HCT116 (cell line): Measurements from ENCODE around the gene PDLIM3. TPM values are rescaled to one million over a fixed set of nuclear protein-coding genes. Genes with fewer than 3 reads are reported as not detected.

Source experiments
- ATAC-seq: fragments of 200-7000 bp; cut with Tn5 transposase; 2 replicates; pipeline ENCODE4 v1.9.1; 2020; ENCODE audit warnings: mild to moderate bottlenecking, moderate library complexity
- BruUV-seq: library from RNA; stranded (reverse); fragments of 400-500 nt; replicated peaks from 2 replicates; lab custom pipeline; 2021; lab: Mats Ljungman, UMichigan
- CTCF ChIA-PET: fragments of 300-600 bp; sonication (Branson Sonifier 250); formaldehyde crosslinking; loops from one replicate; lab custom pipeline; 2021; ENCODE audit warnings: antibody characterized with exemption; lab: Charles Lee
- POLR2A ChIA-PET: fragments of 300-600, 350-600 bp; sonication (Branson Sonifier 250); formaldehyde crosslinking; loops from one replicate; lab custom pipeline; 2021; ENCODE audit warnings: antibody characterized with exemption; lab: Charles Lee
- RAD21 ChIA-PET, 2 experiments: fragments of 300-600 bp; sonication (Branson Sonifier 250); formaldehyde crosslinking; loops; one replicate each; lab custom pipeline; 2023; ENCODE audit warnings: low total read pairs in 2 of 2; ENCODE audit not compliant: uncharacterized antibody in 2 of 2, unreplicated experiment in 2 of 2, low non-redundant PET in 1 of 2; lab: Charles Lee
- DNase-seq: peaks from one replicate; pipeline ENCODE4 v3.0.0-alpha.2; 2010; ENCODE audit warnings: low read depth, low spot score
- H2AFZ ChIP-seq: fragments of 200-600 bp; shearing (Covaris generic), sonication (generic); 2 replicates; pipeline ENCODE4 v1.6.1; 2017; ENCODE audit warnings: low read depth, mixed run types, mixed read lengths, antibody characterized with exemption, low read length; ENCODE audit not compliant: poor library complexity, severe bottlenecking
- H3K27ac ChIP-seq: 2 replicates; pipeline ENCODE4 v1.5.1; 2012; ENCODE audit warnings: low read depth, low read length
- H3K27me3 ChIP-seq: fragments of 200-600 bp; sonication (generic); 2 replicates; pipeline ENCODE4 v1.6.1; 2016; ENCODE audit warnings: mixed run types, low read length, mixed read lengths; ENCODE audit not compliant: insufficient read depth
- H3K36me3 ChIP-seq, 2 experiments: fragments of 200-500 bp in 1 of 2; fragments of 200-600 bp in 1 of 2; sonication (Bioruptor generic) in 1 of 2; sonication (generic) in 1 of 2; 2 replicates each; pipeline versions ENCODE4 v1.5.1 to v1.6.1; 2014 to 2016; ENCODE audit warnings: low read length in 2 of 2, inconsistent platforms in 1 of 2, mixed read lengths in 1 of 2, mixed run types in 1 of 2; ENCODE audit not compliant: insufficient read depth in 2 of 2, control insufficient read depth in 1 of 2
- H3K4me1 ChIP-seq, 2 experiments: fragments of 200-600 bp in 1 of 2; sonication (generic) in 1 of 2; 2 replicates each; pipeline versions ENCODE4 v1.5.1 to v1.6.1; 2012 to 2017; ENCODE audit warnings: low read length in 2 of 2, inconsistent platforms in 1 of 2, mild to moderate bottlenecking in 1 of 2, mixed read lengths in 1 of 2, mixed run types in 1 of 2, moderate library complexity in 1 of 2; ENCODE audit not compliant: insufficient read depth in 2 of 2, control insufficient read depth in 1 of 2
- H3K4me2 ChIP-seq: fragments of 200-600 bp; sonication (generic); 2 replicates; pipeline ENCODE4 v1.6.1; 2017; ENCODE audit warnings: mixed run types, low read length, mixed read lengths
- H3K4me3 ChIP-seq, 2 experiments: fragments of 200-600 bp in 1 of 2; sonication (generic) in 1 of 2; replicated peaks in 1 of 2; 2 replicates each; pipeline ENCODE4 v1.5.1; 2011 to 2016; ENCODE audit warnings: low read length in 2 of 2, control low read depth in 1 of 2, low read depth in 1 of 2, mild to moderate bottlenecking in 1 of 2, mixed read lengths in 1 of 2, mixed run types in 1 of 2
- H3K79me2 ChIP-seq: fragments of 200-600 bp; sonication (generic); 2 replicates; pipeline ENCODE4 v1.6.1; 2017; ENCODE audit warnings: mild to moderate bottlenecking, mixed run types, low read length, moderate library complexity, mixed read lengths; ENCODE audit not compliant: insufficient read depth
- H3K9ac ChIP-seq: fragments of 200-600 bp; sonication (generic); 2 replicates; pipeline ENCODE4 v1.6.1; 2016; ENCODE audit warnings: low read length, mixed read lengths
- H3K9me2 ChIP-seq: fragments of 200-600 bp; sonication (generic), shearing (Covaris generic); 2 replicates; pipeline ENCODE4 v1.6.1; 2017; ENCODE audit warnings: mixed run types, mild to moderate bottlenecking, moderate library complexity; ENCODE audit not compliant: insufficient read depth
- H3K9me3 ChIP-seq, 2 experiments: fragments of 200-500 bp in 1 of 2; fragments of 200-600 bp in 1 of 2; sonication (Bioruptor generic) in 1 of 2; sonication (generic) in 1 of 2; 2 replicates each; pipeline ENCODE4 v1.6.1; 2014 to 2017; ENCODE audit warnings: low read length in 2 of 2, mixed read lengths in 2 of 2, inconsistent platforms in 1 of 2, low read depth in 1 of 2, mild to moderate bottlenecking in 1 of 2, mixed run types in 1 of 2, moderate library complexity in 1 of 2; ENCODE audit not compliant: control insufficient read depth in 1 of 2, insufficient read depth in 1 of 2
- H4K20me1 ChIP-seq: fragments of 200-600 bp; sonication (generic), shearing (Covaris generic); 2 replicates; pipeline ENCODE4 v1.6.1; 2017; ENCODE audit warnings: mixed run types, mild to moderate bottlenecking, moderate library complexity; ENCODE audit not compliant: insufficient read depth
- ATF3 ChIP-seq: IDR thresholded peaks from 2 replicates; pipeline ENCODE4 v1.6.1; 2012
- CBX3 ChIP-seq: IDR thresholded peaks from 2 replicates; pipeline ENCODE4 v1.6.1; 2012; ENCODE audit warnings: low read depth
- ELF1 ChIP-seq: IDR thresholded peaks from 2 replicates; pipeline ENCODE4 v1.6.1; 2012; ENCODE audit warnings: low read depth, borderline replicate concordance
- EZH2 ChIP-seq: fragments of 200-600 bp; sonication (generic); IDR thresholded peaks from 2 replicates; pipeline ENCODE4 v1.6.1; 2017; ENCODE audit warnings: antibody characterized with exemption, mixed run types
- EZH2phosphoT487 ChIP-seq: fragments of 200-600 bp; IDR thresholded peaks from 2 replicates; pipeline ENCODE4 v1.6.1; 2018; ENCODE audit warnings: antibody characterized with exemption, borderline replicate concordance
- FOSL1 ChIP-seq: IDR thresholded peaks from 2 replicates; pipeline ENCODE4 v1.6.1; 2012; ENCODE audit warnings: low read depth
- JUND ChIP-seq: IDR thresholded peaks from 2 replicates; pipeline ENCODE4 v1.6.1; 2012
- MAX ChIP-seq: IDR thresholded peaks from 2 replicates; pipeline ENCODE4 v1.6.1; 2012
- POLR2AphosphoS5 ChIP-seq: IDR thresholded peaks from 2 replicates; pipeline ENCODE4 v1.6.1; 2011; ENCODE audit warnings: mild to moderate bottlenecking, low read depth, low read length, moderate library complexity
- RAD21 ChIP-seq: IDR thresholded peaks from 2 replicates; pipeline ENCODE4 v1.6.1; 2012; ENCODE audit warnings: low read depth, mild to moderate bottlenecking
- REST ChIP-seq: IDR thresholded peaks from 2 replicates; pipeline ENCODE4 v1.6.1; 2012; ENCODE audit warnings: low read depth
- SP1 ChIP-seq: IDR thresholded peaks from 2 replicates; pipeline ENCODE4 v1.6.1; 2012; ENCODE audit warnings: low read depth
- YY1 ChIP-seq: IDR thresholded peaks from 2 replicates; pipeline ENCODE4 v1.6.1; 2011; ENCODE audit warnings: low read length, low read depth, moderate library complexity, mild to moderate bottlenecking; ENCODE audit not compliant: insufficient replicate concordance; ENCODE audit errors: extremely low read depth
- ZFX ChIP-seq: fragments of 450-650 bp; IDR thresholded peaks from 2 replicates; pipeline ENCODE4 v1.6.1; 2017
- ZNF274 ChIP-seq: fragments of 200-500 bp; sonication (Bioruptor generic); IDR thresholded peaks from 2 replicates; pipeline ENCODE4 v1.6.1; 2014; ENCODE audit warnings: mild to moderate bottlenecking, low read depth, low read length, inconsistent platforms
- intact Hi-C: fragments of 100-400 bp; cut with micrococcal nuclease; formaldehyde crosslinking; loops from 2 replicates; pipeline ENCODE4 v1.10.0; 2022
- total RNA-seq: library from RNA; stranded (reverse); gene quantifications from one replicate; pipeline ENCODE4 v1.2.1, GENCODE V29; 2021; ENCODE audit not compliant: unreplicated experiment

The PDLIM3 gene
- total RNA-seq, 1 experiment from 2014 or later = 11.5 TPM

- no peak overlapping the region for H3K4me2 ChIP-seq
- ChIA-PET RAD21 (no interaction called here), CTCF (no interaction called here), POLR2A (no interaction called here)
- no peak overlapping the region for H3K4me3 ChIP-seq
- no peaks in the 10 kb centered on the region for H3K27me3 ChIP-seq
- BruUV-seq = no TSS peak
- H3K9me2 ChIP-seq = no peaks in the 10 kb centered on the region
- H3K9me3 ChIP-seq = no peaks in the 10 kb centered on the region
- intact Hi-C loops = no loop called here
- H3K79me2 ChIP-seq = no peaks in the 10 kb centered on the region
- no peaks in the 10 kb centered on the region for H3K36me3 ChIP-seq
- DNase-seq (no peak), ATAC-seq (no peak)
- H4K20me1 ChIP-seq = no peaks in the 10 kb centered on the region
- no peak overlapping the region for H3K9ac ChIP-seq
- TF ChIP-seq ATF3 = no peak
- TF ChIP-seq ZNF274 = no peak
- TF ChIP-seq CBX3 = no peak
- TF ChIP-seq YY1 = no peak
- TF ChIP-seq ZFX = no peak
- TF ChIP-seq MAX = no peak
- no peak for TF ChIP-seq SP1
- TF ChIP-seq EZH2phosphoT487 = no peak
- no peak for TF ChIP-seq REST
- no peak for TF ChIP-seq JUND
- no peak for TF ChIP-seq ELF1
- TF ChIP-seq RAD21 = no peak
- no peak for TF ChIP-seq EZH2
- no peak for TF ChIP-seq FOSL1
- no peak for TF ChIP-seq POLR2AphosphoS5
- H2AFZ ChIP-seq = no peak overlapping the region
- H3K4me1 ChIP-seq = peaks cover 7 to 9% of the 10 kb centered on the region in 2 experiments; a peak in 3 of 4 replicates
- H3K27ac ChIP-seq = no peak overlapping the region
Observed at GRCh38 chr4:185510806-185511205, 24.5 kb downstream of the PDLIM3 start.
